NCI-H2196 (cell line): ENCODE measurements around the gene MRPS22.

Source experiments
- DNase-seq: peaks from one replicate; lab custom pipeline; 2025; ENCODE audit not compliant: unreplicated experiment; lab: John Stamatoyannopoulos, UW

Gene MRPS22

GRCh38 chr3:139343895-139344856, at the start of gene MRPS22:
MRPS22 (plus strand) TSS chr3:139344020; CDS start chr3:139344027, 7 bp downstream.
- peak; percentile 94 for DNase-seq

- DNase-seq: no peak
These were observed 48.8 kb upstream of the MRPS22 start for GRCh38 chr3:139295040-139295439.

DNA sequence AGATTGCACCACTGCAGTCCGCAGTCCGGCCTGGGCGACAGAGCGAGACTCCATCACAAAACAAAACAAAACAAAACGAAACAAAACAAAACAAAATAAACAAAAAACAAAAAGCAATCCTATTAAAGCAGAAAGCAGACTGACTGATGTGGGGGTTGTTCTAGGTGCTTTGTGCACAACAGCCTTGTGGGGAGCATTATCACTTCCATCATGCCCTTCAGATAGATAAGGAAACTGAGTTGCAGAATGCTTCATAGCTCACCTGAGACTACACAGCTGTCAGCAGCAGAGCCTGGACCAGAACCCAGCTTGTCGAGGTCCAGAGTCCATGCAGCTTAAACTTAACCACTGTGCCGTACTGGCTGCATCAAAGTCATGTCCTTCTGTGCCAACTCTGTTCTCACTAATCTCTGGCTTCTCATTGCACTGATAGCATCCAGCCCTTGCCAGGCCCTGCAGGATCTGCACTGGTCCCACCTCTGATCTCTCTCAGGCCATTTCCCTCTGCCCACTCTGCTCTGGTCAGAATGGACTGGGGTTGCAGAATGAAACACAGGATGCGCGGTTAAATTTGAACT, 47.6 kb upstream of the MRPS22 start:
- no peak for DNase-seq

- DNase-seq: no peak
These were observed 46.1 kb upstream of the MRPS22 start for GRCh38 chr3:139297588-139298311.

DNA sequence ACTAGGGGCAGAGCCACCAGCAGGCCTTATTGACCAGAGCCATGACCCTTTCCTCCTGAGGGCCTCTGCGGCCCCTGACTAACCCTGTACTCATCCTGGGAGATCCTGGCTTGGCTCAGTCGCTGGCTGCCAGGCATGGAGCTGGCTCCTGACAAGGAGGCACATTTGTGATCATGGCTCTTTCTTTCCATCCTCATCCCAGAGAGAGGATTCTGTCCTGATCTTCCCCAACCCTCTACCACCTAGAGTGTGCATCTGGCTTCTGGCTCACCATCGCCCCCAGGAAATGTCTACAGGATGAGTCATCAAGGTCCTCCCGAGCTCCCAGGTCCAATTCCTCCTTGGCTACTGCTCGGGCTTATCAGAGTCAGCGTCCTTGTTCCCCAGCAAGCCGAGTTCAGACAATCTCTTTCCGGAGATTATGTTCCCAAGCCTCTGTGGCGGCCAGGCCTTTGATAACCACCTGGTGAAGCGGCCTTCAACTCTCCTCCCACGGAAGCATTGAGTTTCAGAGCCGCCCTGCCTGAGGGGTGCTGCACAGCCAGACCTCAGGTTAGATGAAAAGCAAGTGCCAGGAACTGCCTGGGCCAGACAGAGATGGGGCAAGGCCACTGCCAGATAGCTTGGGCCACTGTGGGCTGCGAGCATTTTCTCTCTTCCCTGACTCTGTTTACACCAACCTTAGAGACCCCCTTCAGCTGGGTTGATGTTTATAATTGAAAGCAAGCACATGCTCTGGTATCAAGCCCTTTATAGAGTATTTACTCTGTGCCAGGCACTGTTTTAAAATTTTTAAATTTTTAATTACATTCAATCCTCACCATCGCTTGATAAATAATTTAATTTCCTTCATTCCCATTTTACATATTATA, 44.3 kb upstream of the MRPS22 start:
- DNase-seq: no peak

DNA sequence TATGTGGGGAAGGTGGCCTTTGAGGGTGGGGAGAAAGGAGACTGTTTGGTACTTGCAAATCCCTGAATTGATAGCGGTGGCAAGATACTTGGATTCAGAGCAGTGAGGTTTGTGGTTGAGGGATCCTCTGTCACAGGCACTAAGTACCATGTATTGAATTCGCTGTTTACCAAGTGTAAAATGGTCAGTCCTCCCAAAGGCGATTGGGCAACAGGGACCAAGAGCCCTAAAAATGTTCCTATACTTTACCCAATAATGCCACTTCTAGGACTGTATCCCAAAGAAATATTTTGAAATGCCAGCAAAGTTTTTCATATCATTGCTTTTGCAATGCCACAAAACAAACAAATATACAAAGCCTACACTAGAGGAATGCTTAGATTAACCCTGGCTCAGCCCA, 43.4 kb upstream of the MRPS22 start:
- DNase-seq: no peak

DNA sequence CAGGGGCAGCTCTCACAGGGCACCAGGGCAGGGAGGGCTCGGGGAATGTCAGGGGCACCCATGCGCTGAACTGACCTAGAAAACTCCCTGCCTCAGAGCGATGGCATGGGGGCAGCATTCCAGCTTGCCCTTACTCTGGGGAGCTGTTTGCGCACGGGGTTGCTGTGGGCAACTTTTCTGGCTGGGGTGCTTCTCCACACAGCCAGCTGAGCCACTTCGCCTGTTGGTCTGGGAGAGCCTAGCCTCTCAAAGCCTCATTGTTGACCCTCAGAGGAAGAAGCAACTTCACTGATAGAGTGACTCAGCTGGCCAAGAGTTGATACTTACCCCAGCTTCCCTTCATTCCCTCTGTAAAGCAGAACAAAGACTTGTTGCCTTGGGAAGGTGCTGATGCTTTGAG, 42.6 kb upstream of the MRPS22 start:
- no peak for DNase-seq

DNA sequence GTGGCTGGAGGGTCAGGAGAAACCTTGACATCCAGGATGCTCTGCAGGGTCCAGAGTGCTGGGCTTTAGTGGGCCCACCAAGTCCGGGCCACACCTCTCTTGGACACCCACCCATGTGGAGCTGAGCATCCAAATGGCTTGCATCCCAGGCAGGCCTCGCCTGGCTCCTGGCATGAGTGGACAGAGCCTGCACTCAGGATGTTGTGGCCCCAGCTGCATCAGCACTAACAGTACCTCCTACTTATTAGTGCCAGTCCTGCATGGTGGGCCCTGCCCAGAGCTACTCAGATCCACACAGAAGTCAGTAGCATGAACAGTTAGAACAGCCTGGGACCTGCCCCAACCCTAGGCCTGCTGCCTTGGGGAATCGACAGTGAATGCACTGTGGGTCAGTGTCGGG, 42.2 kb upstream of the MRPS22 start:
- DNase-seq: no peak

- peak; percentile 25 for DNase-seq
These were observed 41.6 kb upstream of the MRPS22 start for GRCh38 chr3:139302084-139302800.

GRCh38 chr3:139302801-139303113, 41.1 kb upstream of the MRPS22 start:
- no peak for DNase-seq

DNA sequence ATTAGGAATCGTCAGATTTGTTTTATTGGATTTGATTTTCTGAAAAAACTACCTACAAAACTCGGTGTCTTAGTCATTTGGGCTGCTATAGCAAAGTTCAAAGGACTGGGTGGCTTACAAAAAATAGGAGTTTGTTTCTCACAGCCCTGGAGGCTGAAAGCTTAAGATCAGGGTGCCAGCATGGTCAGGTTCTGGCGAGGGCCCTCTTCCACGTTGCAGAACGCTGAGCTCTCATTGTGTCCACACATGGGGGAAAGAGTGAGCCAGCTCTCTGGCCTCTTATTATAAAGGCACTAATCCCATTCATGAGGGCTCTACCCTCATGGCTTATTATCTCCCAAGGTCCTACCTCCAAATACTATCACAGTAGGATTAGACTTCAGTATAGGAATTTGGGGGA, 40.6 kb upstream of the MRPS22 start:
- no peak for DNase-seq

GRCh38 chr3:139304383-139304782, 39.4 kb upstream of the MRPS22 start:
- DNase-seq: no peak

DNA sequence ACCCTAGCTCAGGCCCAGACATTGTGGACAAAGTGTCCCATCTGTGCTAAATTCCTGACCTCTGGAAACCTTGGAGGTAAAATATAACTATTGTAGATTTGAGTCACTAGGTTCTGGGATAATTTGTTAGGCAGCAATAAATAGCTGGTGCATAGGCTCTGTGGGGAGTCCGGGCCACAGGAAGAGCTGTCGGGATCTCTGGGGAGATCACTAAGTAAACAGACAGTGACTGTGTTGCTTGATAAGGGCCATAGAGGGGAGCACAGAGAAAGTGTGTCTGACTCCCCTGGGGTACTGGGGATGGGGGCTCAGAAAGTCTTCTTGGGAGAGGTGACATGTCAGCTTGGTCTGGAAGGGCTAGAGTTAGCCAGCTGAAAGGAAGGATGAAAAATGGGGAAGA, 37.7 kb upstream of the MRPS22 start:
- DNase-seq: no peak

GRCh38 chr3:139307072-139307491, 36.7 kb upstream of the MRPS22 start:
- no peak for DNase-seq

- DNase-seq: no peak
These were observed 35.9 kb upstream of the MRPS22 start for GRCh38 chr3:139307601-139308555.

DNA sequence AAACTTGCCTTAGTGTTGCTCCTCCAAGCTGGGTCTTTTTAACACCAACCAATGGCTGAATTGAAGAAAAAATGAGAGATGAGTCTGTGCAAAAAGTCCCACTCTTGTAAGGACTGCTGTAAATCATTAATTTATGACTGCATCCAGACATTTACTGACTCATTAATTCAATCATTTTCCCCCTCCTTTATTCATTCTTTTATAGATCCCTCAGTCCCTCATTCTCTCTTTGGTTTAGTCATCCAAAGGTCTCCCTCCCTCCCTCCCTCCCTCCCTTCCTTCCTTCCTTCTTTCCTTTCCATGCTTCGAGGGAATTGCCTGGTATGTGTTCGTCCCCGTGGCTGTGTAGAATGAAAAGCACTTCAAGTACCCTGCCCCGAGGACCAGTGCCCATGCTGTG, 35.3 kb upstream of the MRPS22 start:
- no peak for DNase-seq

DNA sequence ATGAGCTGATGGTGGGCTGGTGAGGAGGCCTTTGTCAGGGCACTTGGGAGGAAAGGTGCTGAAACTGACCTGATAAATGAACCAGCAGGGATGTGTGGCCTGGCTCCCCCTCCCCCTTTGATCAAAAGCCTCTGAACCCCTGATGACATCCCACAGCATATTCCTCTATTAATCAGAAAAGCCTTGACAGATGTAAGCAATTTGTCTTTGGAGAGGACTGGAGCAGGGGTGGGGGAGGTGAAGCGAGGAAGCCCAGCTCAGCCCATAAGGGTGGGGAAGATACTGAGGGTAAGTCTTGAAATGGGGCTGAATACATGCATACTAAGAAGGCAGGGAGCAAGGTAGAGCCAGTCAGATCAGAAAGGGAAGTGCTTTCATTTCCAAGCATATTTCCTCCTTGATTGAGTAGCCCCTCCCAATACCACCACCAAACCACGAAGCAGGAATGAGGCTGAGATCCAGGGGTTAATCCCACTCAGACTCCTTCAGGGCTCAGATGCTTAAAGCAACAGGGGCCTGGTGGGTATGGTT, 34.7 kb upstream of the MRPS22 start:
- DNase-seq: no peak

DNA sequence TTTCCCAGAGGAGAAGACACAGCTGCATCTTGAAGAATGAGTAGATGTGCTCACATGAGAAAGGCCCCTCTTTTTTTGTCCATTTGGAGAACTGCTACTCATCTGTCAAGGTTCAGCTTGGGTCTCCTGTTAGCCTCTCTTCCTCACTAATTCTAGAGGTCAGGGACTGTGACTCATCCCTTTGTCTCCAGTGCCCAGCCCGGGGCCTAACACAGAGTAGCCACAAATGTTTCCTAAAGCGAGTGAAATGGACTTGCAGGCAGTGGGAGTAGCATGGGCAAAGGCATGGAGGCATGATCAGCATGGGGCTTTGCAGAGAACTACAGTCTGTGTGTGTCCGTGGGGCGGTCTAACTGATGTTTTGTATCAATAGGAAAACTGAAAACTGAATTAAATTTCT, 33.9 kb upstream of the MRPS22 start:
- no peak for DNase-seq

DNA sequence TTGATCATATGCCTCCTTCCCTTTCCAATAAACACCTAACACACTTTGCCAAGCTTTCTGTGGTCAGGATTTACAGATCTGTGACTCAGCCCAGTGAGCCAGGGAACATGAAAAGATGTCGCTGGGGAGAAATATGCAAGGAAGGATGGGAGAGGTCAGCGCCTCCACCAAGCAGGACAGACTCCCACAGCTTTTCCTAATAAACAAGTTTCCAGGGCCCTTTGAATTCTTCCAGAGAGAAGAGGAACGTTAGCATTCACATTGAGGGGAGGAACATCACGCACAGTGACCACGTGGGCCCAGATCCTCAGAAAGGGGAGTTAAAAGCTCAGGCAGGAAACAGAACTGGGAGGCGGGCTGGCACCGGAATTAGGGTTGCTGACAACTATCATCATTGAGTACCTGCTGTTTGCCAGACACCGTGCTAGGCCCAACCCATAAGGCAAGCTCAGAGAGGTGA, 33.3 kb upstream of the MRPS22 start:
- no peak for DNase-seq
